Measurements from ENCODE around the gene PPP2R1B. TPM values are rescaled to one million over a fixed set of nuclear protein-coding genes. Genes with fewer than 3 reads are reported as not detected.

Gene PPP2R1B
- polyA plus RNA-seq, 1 donor from 2014 or later, result 10.4 TPM

- Histone ChIP-seq H4K20me1 (ENCODE audit: insufficient read depth) (no peaks in the 10 kb centered on the region), H3K27me3 (ENCODE audit: insufficient read depth, low read depth, low read length) (no peaks in the 10 kb centered on the region), H3K4me3 (ENCODE audit: low read length) (no peak overlapping the region), H2AFZ (ENCODE audit: low read depth, low read length) (no peak overlapping the region), H3F3A (ENCODE audit: insufficient read depth, low read length, poor library complexity, severe bottlenecking) (no peaks in the 10 kb centered on the region), H3K27ac (ENCODE audit: low read length) (no peak overlapping the region), H3K36me3 (ENCODE audit: insufficient read depth, low read length) (peaks cover 7% of the 10 kb centered on the region), H3K4me2 (ENCODE audit: low read length) (no peak overlapping the region), H3K9ac (ENCODE audit: low read length) (no peak overlapping the region), H3K9me2 (ENCODE audit: insufficient read depth, low read length) (no peaks in the 10 kb centered on the region), H3K79me2 (replicated peaks; ENCODE audit: insufficient read depth, low read length) (no peaks in the 10 kb centered on the region), H3K9me3 (ENCODE audit: low read length) (no peaks in the 10 kb centered on the region)
- TF ChIP-seq POLR2AphosphoS5 (IDR thresholded peaks at IDR 0.05), result no peak
- TF ChIP-seq EP300 (conservative IDR thresholded peaks at IDR 0.05; ENCODE audit: poor library complexity, severe bottlenecking), result no peak
- TF ChIP-seq, protein P1, sequence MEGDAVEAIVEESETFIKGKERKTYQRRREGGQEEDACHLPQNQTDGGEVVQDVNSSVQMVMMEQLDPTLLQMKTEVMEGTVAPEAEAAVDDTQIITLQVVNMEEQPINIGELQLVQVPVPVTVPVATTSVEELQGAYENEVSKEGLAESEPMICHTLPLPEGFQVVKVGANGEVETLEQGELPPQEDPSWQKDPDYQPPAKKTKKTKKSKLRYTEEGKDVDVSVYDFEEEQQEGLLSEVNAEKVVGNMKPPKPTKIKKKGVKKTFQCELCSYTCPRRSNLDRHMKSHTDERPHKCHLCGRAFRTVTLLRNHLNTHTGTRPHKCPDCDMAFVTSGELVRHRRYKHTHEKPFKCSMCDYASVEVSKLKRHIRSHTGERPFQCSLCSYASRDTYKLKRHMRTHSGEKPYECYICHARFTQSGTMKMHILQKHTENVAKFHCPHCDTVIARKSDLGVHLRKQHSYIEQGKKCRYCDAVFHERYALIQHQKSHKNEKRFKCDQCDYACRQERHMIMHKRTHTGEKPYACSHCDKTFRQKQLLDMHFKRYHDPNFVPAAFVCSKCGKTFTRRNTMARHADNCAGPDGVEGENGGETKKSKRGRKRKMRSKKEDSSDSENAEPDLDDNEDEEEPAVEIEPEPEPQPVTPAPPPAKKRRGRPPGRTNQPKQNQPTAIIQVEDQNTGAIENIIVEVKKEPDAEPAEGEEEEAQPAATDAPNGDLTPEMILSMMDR (IDR thresholded peaks at IDR 0.05; ENCODE audit: poor library complexity, severe bottlenecking), result no peak
- no peak for TF ChIP-seq REST (IDR thresholded peaks at IDR 0.05; ENCODE audit: borderline replicate concordance)
Observed at GRCh38 chr11:111688013-111688412, 78.2 kb downstream of the PPP2R1B start.

DNA sequence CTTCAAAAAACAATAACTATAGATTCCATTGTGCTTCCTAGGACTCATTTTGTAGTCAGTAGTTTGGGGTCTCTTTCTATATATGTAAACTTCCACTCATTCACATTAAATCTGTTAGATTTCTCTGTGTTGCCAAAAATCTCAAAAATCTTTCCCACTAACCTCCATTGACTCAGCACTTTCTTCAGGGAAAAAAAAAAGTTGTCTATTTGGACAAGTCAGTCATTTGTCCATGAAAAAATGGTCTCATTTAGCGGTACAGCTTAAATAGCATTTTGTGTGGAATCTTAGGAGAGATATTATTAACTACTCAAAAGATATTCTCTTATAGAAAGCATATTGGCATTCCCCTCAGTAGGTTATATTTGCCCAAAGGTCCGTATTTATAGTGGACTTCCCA lies 81.9 kb downstream of the PPP2R1B start:
- Histone ChIP-seq H3K9ac (ENCODE audit: low read length) (no peak overlapping the region), H3K4me3 (ENCODE audit: low read length) (no peak overlapping the region), H3K9me3 (ENCODE audit: low read length) (no peaks in the 10 kb centered on the region), H3K79me2 (replicated peaks; ENCODE audit: insufficient read depth, low read length) (no peaks in the 10 kb centered on the region), H3K4me2 (ENCODE audit: low read length) (no peak overlapping the region), H3K9me2 (ENCODE audit: insufficient read depth, low read length) (no peaks in the 10 kb centered on the region), H3K36me3 (ENCODE audit: insufficient read depth, low read length) (peaks cover 7% of the 10 kb centered on the region), H3F3A (ENCODE audit: insufficient read depth, low read length, poor library complexity, severe bottlenecking) (no peaks in the 10 kb centered on the region), H3K27ac (ENCODE audit: low read length) (no peak overlapping the region), H2AFZ (ENCODE audit: low read depth, low read length) (no peak overlapping the region), H4K20me1 (ENCODE audit: insufficient read depth) (no peaks in the 10 kb centered on the region), H3K27me3 (ENCODE audit: insufficient read depth, low read depth, low read length) (no peaks in the 10 kb centered on the region)
- TF ChIP-seq EZH2 (IDR thresholded peaks at IDR 0.05; ENCODE audit: borderline replicate concordance, insufficient read depth, low read length, poor library complexity, severe bottlenecking), result no peak
- no peak for TF ChIP-seq SMC3 (conservative IDR thresholded peaks at IDR 0.05; ENCODE audit: poor library complexity)
- TF ChIP-seq TAF1 (IDR thresholded peaks at IDR 0.05; ENCODE audit: low read depth), result no peak
- no peak for TF ChIP-seq RAD21 (conservative IDR thresholded peaks at IDR 0.05)
- TF ChIP-seq POLR2AphosphoS5 (IDR thresholded peaks at IDR 0.05), result no peak
- no peak for TF ChIP-seq MXI1 (conservative IDR thresholded peaks at IDR 0.05; ENCODE audit: poor library complexity, severe bottlenecking)
- TF ChIP-seq EP300 (conservative IDR thresholded peaks at IDR 0.05; ENCODE audit: poor library complexity, severe bottlenecking), result no peak
- TF ChIP-seq REST (IDR thresholded peaks at IDR 0.05; ENCODE audit: borderline replicate concordance), result no peak
- TF ChIP-seq, protein P1 (IDR thresholded peaks at IDR 0.05; ENCODE audit: poor library complexity, severe bottlenecking), result no peak

Measured in neural cell (in vitro differentiated cells).